PC-9 (cell line): ENCODE results near the gene IL17RA. TPM values are rescaled to one million over a fixed set of nuclear protein-coding genes. Genes with fewer than 3 reads are reported as not detected.

Experiments
- BruUV-seq: library from RNA; stranded (reverse); fragments of 400-500 nt; replicated peaks from 2 replicates; lab custom pipeline; 2021; lab: Mats Ljungman, UMichigan
- CTCF ChIA-PET: fragments of 300-600 bp; sonication (Branson Sonifier 250); formaldehyde crosslinking; loops from one replicate; lab custom pipeline; 2022; ENCODE audit warnings: antibody characterized with exemption; lab: Charles Lee
- POLR2A ChIA-PET: fragments of 300-600 bp; sonication (Branson Sonifier 250); formaldehyde crosslinking; loops from one replicate; lab custom pipeline; 2022; ENCODE audit warnings: antibody characterized with exemption; ENCODE audit not compliant: unreplicated experiment; lab: Charles Lee
- DNase-seq, 2 experiments: peaks; one replicate each; pipeline versions ENCODE4 v3.0.0 to v3.0.0-alpha.2; 2015 to 2022; ENCODE audit warnings: mixed read lengths in 1 of 2
- H2AFZ ChIP-seq: fragments of 200-600 bp; sonication (generic); 2 replicates; pipeline ENCODE4 v1.8.1; 2017; ENCODE audit warnings: antibody characterized with exemption
- H3F3A ChIP-seq: fragments of 200-600 bp; sonication (generic); 2 replicates; pipeline ENCODE4 v1.8.1; 2017; ENCODE audit warnings: antibody characterized with exemption, mild to moderate bottlenecking, low read depth; ENCODE audit not compliant: insufficient read depth
- H3K27ac ChIP-seq: fragments of 200-600 bp; sonication (generic); 2 replicates; pipeline ENCODE4 v1.6.1; 2016; ENCODE audit warnings: mixed run types
- H3K27me3 ChIP-seq: fragments of 200-600 bp; sonication (generic); 2 replicates; pipeline ENCODE4 v1.6.1; 2016; ENCODE audit warnings: low read depth, mixed run types; ENCODE audit not compliant: insufficient read depth
- H3K36me3 ChIP-seq: fragments of 200-600 bp; sonication (generic); 2 replicates; pipeline ENCODE4 v1.6.1; 2016; ENCODE audit warnings: low read depth, mixed run types
- H3K4me1 ChIP-seq: fragments of 200-600 bp; sonication (generic); replicated peaks from 2 replicates; pipeline ENCODE4 v1.6.1; 2016; ENCODE audit warnings: mixed run types; ENCODE audit not compliant: insufficient read depth
- H3K4me2 ChIP-seq: fragments of 200-600 bp; sonication (generic); 2 replicates; pipeline ENCODE4 v1.6.1; 2017; ENCODE audit warnings: mixed run types
- H3K4me3 ChIP-seq: fragments of 200-600 bp; sonication (generic); 2 replicates; pipeline ENCODE4 v1.6.1; 2016; ENCODE audit warnings: mixed run types
- H3K79me2 ChIP-seq: fragments of 200-600 bp; sonication (generic); 2 replicates; pipeline ENCODE4 v1.6.1; 2017; ENCODE audit warnings: low read depth, mixed run types
- H3K9me2 ChIP-seq: fragments of 200-600 bp; sonication (generic); 2 replicates; pipeline ENCODE4 v1.8.1; 2017; ENCODE audit warnings: mild to moderate bottlenecking; ENCODE audit not compliant: insufficient read depth
- H3K9me3 ChIP-seq: fragments of 200-600 bp; sonication (generic); 2 replicates; pipeline ENCODE4 v1.8.1; 2016; ENCODE audit warnings: low read depth; ENCODE audit not compliant: insufficient read depth
- H4K20me1 ChIP-seq: fragments of 200-600 bp; sonication (generic); 2 replicates; pipeline ENCODE4 v1.8.1; 2017; ENCODE audit not compliant: insufficient read depth
- EZH2 ChIP-seq: fragments of 200-600 bp; sonication (generic); IDR thresholded peaks from 2 replicates; pipeline ENCODE4 v1.8.0; 2017; ENCODE audit warnings: antibody characterized with exemption, low read depth
- intact Hi-C: fragments of 100-400 bp; cut with micrococcal nuclease; formaldehyde crosslinking; loops from one replicate; pipeline ENCODE4 v1.10.0; 2022; ENCODE audit not compliant: unreplicated experiment
- total RNA-seq: library from RNA; stranded (reverse); gene quantifications from 2 replicates; pipeline ENCODE4 v1.2.3, GENCODE V29; 2021
- TF ChIP-seq, protein P1 (sequence below): fragments of 200-600 bp; sonication (generic); conservative IDR thresholded peaks from 2 replicates; pipeline ENCODE4 v1.6.1; 2017; ENCODE audit warnings: mixed run types, antibody characterized with exemption, mild to moderate bottlenecking, moderate library complexity

The IL17RA gene
- total RNA-seq, 1 experiment from 2014 or later = 8.2 TPM

DNA sequence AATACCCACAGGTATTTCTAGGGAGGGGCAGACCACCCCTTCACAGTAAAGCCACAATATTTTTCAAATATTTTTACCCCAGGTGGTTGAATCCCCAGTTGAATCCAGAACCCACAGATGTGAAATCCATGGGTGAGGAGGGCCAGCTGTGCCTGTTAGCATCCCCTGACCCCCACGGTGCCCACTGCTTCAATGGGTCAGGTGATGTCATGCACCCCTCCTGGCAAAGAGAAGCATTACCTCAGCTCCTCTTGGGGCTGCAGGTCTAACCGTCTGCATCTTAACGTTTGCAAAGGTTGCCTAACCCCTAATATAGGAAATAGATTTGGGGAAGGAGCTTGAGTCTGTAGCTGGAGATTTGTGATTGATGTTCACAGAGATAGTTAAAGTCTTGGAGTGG is 24.7 kb upstream of the IL17RA start:
- POLR2A ChIA-PET = no interaction called here
- DNase-seq = no peak
- Histone ChIP-seq H3F3A (no peaks in the 10 kb centered on the region), H3K9me3 (no peaks in the 10 kb centered on the region), H2AFZ (no peak overlapping the region), H3K9me2 (no peaks in the 10 kb centered on the region), H3K27ac (no peak overlapping the region), H3K79me2 (no peaks in the 10 kb centered on the region), H3K27me3 (peaks cover 55% of the 10 kb centered on the region), H3K36me3 (no peaks in the 10 kb centered on the region), H4K20me1 (no peaks in the 10 kb centered on the region), H3K4me3 (no peak overlapping the region), H3K4me2 (no peak overlapping the region), H3K4me1 (no peaks in the 10 kb centered on the region)
- CTCF ChIA-PET = no interaction called here
- intact Hi-C loops = no loop called here
- TF ChIP-seq, protein P1, sequence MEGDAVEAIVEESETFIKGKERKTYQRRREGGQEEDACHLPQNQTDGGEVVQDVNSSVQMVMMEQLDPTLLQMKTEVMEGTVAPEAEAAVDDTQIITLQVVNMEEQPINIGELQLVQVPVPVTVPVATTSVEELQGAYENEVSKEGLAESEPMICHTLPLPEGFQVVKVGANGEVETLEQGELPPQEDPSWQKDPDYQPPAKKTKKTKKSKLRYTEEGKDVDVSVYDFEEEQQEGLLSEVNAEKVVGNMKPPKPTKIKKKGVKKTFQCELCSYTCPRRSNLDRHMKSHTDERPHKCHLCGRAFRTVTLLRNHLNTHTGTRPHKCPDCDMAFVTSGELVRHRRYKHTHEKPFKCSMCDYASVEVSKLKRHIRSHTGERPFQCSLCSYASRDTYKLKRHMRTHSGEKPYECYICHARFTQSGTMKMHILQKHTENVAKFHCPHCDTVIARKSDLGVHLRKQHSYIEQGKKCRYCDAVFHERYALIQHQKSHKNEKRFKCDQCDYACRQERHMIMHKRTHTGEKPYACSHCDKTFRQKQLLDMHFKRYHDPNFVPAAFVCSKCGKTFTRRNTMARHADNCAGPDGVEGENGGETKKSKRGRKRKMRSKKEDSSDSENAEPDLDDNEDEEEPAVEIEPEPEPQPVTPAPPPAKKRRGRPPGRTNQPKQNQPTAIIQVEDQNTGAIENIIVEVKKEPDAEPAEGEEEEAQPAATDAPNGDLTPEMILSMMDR = no peak
- no peak for TF ChIP-seq EZH2
- BruUV-seq = no TSS peak

DNA sequence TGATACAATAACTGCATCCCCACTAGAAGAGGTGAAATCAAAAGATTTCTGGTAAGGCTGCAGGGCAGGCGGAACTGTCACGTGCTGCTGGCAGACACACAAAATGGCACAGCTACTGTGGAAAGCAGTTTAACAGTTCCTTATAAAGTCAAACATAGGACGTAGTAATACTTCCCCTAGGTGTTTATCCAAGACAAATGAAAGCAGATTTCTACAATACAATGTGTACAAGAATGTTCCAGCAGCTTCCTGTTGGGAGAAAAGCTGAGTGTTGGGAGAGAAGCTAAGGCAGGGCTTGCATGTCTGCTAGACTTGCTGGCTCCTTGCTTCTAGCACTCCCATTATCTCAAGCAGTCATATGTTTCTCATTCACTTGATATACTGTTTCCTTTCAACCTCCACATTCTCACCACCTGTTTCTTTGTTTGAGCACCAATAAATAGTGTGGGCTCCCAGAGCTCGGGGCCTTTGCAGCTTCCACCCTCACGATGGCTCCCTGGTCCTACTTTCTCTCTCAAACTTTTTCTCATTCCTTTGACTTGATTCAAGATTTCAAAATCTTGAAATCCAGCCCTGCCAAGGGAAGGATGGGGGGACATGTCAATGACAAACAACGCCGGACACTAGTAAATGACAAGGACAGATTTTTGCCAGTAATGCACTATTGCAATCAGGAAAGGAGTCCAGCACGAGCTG is 21.2 kb upstream of the IL17RA start:
- no peak for TF ChIP-seq EZH2
- TF ChIP-seq, protein P1 = no peak
- DNase-seq = no peak
- no peaks in the 10 kb centered on the region for H3K9me3 ChIP-seq
- no TSS peak for BruUV-seq
- H3F3A ChIP-seq = no peaks in the 10 kb centered on the region
- CTCF ChIA-PET = no interaction called here
- H3K4me2 ChIP-seq = no peak overlapping the region
- POLR2A ChIA-PET = no interaction called here
- H3K79me2 ChIP-seq = no peaks in the 10 kb centered on the region
- no peak overlapping the region for H3K4me3 ChIP-seq
- H3K36me3 ChIP-seq = no peaks in the 10 kb centered on the region
- H3K4me1 ChIP-seq = no peaks in the 10 kb centered on the region
- no peaks in the 10 kb centered on the region for H3K9me2 ChIP-seq
- intact Hi-C loops = no loop called here
- no peak overlapping the region for H3K27ac ChIP-seq
- H3K27me3 ChIP-seq = peaks cover 76% of the 10 kb centered on the region
- H2AFZ ChIP-seq = no peak overlapping the region
- no peaks in the 10 kb centered on the region for H4K20me1 ChIP-seq

DNA sequence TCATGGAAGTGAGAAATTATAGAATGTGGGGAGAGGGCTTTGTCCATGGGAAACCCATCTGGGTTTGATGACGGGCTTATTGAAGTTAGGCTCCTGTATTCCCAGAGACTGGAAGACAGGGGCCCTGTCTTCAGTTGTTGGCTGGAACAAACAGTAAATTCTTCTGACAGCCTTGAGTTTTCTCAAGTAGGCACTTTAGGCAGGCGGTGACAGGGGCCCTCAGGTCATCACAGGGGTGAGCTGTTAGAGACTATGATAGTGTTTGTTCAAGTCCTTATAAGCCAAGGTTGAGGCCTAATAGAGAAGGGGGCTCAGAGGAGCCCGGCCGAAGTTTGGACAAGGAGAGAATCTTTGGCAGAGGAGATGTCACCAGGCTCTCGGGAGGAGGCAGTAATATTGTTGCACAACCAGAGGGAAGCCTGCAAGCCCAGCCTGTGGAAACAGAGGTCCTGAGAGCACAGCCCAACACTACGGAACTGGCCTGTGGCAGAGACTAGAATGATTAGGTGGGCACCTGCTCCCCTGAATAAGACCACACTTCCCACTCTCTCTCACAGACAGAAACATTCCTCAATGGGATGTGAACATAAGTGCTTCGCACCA is 20.2 kb upstream of the IL17RA start:
- Histone ChIP-seq H3K9me2 (no peaks in the 10 kb centered on the region), H3K4me2 (no peak overlapping the region), H3K79me2 (no peaks in the 10 kb centered on the region), H3K9me3 (no peaks in the 10 kb centered on the region), H3K36me3 (no peaks in the 10 kb centered on the region), H3K4me3 (no peak overlapping the region), H3K27me3 (peaks cover 73% of the 10 kb centered on the region), H4K20me1 (no peaks in the 10 kb centered on the region), H2AFZ (no peak overlapping the region), H3K4me1 (no peaks in the 10 kb centered on the region), H3K27ac (no peak overlapping the region), H3F3A (no peaks in the 10 kb centered on the region)
- ChIA-PET POLR2A (no interaction called here), CTCF (no interaction called here)
- TF ChIP-seq EZH2 = no peak
- TF ChIP-seq, protein P1 = no peak
- BruUV-seq = no TSS peak
- intact Hi-C loops = no loop called here
- DNase-seq = no peak
